Epithelial cell of umbilical artery (primary cell): ENCODE data around the gene VAPA. TPM values are rescaled to one million over a fixed set of nuclear protein-coding genes. Genes with fewer than 3 reads are reported as not detected.

Experiments used
- total RNA-seq: library from RNA; depleted of rRNA; stranded (reverse); fragments of >200 nt; gene quantifications from 2 replicates; pipeline ENCODE4 v1.2.3, GENCODE V29; 2014

The VAPA gene, protein sequence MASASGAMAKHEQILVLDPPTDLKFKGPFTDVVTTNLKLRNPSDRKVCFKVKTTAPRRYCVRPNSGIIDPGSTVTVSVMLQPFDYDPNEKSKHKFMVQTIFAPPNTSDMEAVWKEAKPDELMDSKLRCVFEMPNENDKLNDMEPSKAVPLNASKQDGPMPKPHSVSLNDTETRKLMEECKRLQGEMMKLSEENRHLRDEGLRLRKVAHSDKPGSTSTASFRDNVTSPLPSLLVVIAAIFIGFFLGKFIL
- total RNA-seq: 219 and 283 TPM in 2 replicates

DNA sequence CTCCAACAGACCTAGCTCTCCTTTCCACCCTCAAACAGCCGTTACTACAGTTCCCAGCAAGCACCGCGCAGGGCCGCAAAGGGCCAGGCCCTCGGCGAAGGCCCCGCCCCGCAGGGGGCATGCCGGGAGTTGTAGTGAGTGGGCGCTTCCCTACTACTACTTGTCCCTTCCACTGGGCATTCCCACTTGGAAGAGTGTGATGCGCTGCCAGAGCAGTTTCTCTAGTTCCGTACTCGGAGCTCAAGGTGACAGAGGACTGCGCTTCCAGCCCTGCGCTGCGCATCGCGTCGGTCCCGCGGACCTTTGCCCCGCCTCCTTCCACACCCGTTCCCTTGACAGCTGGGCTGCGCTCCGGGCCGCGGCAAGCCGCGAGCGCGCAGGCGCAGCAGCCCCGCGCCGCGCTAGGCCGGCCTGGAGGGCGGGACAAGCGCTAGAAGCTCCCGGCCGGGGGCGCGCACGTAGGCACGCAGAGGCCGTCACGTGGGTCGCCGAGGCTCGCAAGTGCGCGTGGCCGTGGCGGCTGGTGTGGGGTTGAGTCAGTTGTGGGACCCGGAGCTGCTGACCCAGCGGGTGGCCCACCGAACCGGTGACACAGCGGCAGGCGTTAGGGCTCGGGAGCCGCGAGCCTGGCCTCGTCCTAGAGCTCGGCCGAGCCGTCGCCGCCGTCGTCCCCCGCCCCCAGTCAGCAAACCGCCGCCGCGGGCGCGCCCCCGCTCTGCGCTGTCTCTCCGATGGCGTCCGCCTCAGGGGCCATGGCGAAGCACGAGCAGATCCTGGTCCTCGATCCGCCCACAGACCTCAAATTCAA is at the start of gene VAPA:
Gene VAPA (plus strand): TSS at position 491 of the 808 bp plus-strand sequence. CDS start 241 bp downstream, at position 732.

GRCh38 chr18:9885170-9886004 is 28.4 kb upstream of the VAPA start, which contains the start of gene TXNDC2:
Gene TXNDC2 (plus strand): TSS chr18:9885973. CDS start chr18:9886681, 708 bp downstream.

Other genes starting within 250 kb of the VAPA start
- 34.1 and 34.2 TPM in 2 replicates for gene RAB31, start 205.7 kb upstream of the VAPA start, total RNA-seq
- not detected in 2 replicates for gene TXNDC2, start 28.0 kb upstream of the VAPA start, total RNA-seq